ENCODE data around the gene JAM3. TPM values are rescaled to one million over a fixed set of nuclear protein-coding genes. Genes with fewer than 3 reads are reported as not detected.

The JAM3 gene
- polyA plus RNA-seq (ENCODE audit: insufficient read length in 4 of 4) = 10 to 100 TPM; 52.6 to 59.7 (median 57.0) TPM

GRCh38 chr11:134068829-134069425 lies at the start of gene JAM3:
JAM3 (plus strand) TSS chr11:134069072; CDS start chr11:134069084, 12 bp downstream.
- DNase-seq (ENCODE audit: low read depth in 4 of 4, low spot score in 3 of 4) = peak; percentile 79 to 89 (median 82)

DNA sequence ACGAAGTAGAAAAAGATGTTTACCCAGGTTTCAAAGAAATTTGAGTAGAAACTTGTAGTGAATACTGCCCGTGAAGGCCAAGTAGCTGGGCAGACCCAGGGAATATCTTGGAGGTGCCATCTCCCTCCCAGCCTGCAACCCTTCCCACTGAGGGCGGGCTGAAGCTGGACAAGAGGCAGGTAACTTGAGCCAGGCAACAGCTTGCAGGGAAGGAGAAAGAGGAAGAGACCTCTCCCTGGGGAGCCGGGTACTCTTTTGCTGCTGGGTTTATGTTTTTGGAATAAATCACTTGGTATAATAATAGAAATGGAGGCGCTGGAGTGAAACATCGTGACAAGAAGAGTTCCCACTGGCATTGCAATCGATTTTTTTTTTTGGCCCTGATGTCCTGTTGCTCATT lies 49.4 kb upstream of the JAM3 start:
- no peak for DNase-seq (ENCODE audit: low read depth in 4 of 4, low spot score in 3 of 4)

- no peak for DNase-seq (ENCODE audit: low read depth in 4 of 4, low spot score in 3 of 4)
These were observed 48.3 kb upstream of the JAM3 start for GRCh38 chr11:134020598-134020997.

DNA sequence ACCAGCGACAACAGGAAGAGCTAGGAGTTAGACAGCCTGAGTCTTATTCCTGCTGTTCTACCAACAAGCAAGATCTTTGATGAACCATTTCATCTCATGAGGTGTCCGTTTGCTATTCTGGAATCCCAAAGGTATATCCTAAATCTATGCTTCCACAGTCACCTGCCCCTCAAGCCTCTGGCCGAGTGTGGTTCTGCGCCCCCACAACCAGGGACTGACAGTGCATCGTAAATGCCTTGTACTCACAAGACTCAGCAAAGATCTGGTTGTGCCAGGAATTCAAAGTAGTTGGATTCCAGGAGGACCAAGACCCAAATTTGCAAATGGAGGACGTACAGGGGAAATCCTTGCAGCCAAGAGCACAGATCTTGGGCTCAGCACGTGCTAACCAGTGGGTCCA lies 47.5 kb upstream of the JAM3 start:
- DNase-seq (ENCODE audit: low read depth in 4 of 4, low spot score in 3 of 4) = no peak

- DNase-seq (ENCODE audit: low read depth in 4 of 4, low spot score in 3 of 4) = no peak
These were observed 46.1 kb upstream of the JAM3 start for GRCh38 chr11:134022748-134023147.

DNA sequence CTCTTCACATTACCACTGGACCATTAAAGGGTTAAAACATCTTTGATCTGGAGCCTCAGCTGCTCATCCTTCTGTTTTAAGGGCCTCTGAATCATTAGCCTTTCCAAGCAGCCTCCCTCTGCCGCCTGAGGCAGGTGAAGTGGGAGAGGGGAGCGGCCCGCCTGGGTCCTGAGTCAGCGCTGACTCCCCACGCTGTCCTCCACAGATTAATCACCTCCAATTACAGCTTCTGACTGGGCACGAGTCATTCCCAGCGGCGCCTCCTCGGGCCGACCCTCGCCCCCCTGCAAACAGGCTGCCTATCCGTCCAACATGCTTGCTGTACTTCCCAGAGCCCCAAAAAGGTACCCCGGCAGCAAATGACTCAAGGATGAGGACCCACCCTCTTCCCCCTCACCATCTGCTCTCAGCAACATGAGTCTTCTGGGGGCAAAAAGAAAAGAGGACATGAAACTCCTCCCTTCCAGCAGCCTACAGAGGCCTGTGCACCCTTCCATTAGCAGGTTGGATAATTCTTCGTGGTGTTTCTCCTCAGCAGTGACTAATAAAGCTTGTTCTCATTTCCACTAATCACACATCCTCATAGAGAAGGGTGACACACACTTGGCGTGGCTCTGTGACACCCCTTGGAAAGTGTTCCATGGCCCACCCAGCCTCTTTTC lies 44.3 kb upstream of the JAM3 start:
- no peak for DNase-seq (ENCODE audit: low read depth in 4 of 4, low spot score in 3 of 4)

DNA sequence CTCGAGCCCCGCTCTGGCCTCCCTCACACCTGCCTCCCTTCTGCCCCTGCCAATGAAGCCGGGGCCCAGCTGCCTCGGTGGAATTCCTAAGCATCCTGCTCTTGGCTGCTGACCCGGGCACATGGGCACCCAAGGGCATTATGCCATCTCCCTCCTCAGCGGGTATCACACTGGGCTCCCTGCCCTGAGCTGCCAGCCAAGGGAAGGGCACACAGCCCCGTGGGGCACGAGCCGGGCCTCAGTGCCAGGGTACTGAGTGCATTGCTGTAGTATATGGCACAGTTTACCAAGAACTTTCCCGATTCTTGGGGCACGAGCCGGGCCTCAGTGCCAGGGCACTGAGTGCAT lies 43.8 kb upstream of the JAM3 start:
- no peak for DNase-seq (ENCODE audit: low read depth in 4 of 4, low spot score in 3 of 4)

DNA sequence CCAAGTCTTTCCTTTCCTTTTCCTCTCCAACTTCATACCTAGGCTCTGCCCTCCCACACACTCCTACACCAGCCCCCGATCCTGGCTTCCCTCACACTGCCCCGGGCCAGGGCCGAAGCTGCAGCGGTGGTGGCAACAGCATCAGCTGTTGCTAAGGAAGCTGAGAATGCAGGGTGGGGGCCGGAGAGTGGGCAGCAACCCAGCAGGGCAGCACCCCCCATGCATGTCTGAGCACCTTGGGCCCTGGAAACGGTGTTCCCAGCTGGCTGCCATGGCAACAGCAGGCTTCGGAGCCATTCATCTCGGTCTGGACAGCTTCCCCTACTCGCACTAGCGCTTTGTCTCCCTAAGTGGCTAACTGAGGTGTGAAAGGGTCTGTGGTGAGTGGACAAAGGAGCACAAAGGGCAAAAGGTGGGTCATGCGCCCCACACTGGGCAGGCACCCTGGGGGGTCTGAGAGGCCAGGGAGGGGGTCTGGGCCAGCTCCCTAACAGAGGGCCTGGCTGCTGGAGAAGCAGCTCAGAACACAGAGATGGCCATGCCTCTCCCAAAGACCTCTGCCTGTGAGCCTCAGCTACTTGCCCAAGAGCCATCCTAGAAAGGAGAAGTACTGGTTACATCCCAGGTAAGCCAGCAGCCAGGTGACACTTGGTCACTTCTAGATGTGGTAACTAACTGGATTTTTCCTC lies 42.1 kb upstream of the JAM3 start:
- peak in 1 of 4 donors; percentile 52 for DNase-seq (ENCODE audit: low read depth in 4 of 4, low spot score in 3 of 4)

DNA sequence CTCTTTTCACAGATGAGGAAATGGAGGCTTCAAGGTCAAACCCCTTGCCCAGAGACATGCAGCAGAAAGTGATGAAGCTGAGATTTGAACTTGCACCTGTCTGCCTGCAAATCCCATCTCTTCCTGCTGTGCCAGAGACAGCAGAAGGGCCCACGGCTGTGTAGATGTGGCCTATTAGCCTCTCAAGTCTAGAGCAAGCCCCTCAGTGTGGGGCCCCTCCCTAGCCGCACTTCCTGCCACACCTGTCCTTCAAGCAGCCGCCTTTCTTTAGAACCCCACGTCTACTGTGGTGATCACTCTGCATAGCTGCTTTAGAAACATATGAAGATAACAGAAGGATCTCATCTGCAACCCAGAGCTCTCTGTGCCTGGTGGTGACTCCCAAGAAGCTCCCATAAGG lies 41.2 kb upstream of the JAM3 start:
- no peak for DNase-seq (ENCODE audit: low read depth in 4 of 4, low spot score in 3 of 4)

- DNase-seq (ENCODE audit: low read depth in 4 of 4, low spot score in 3 of 4) = no peak
These were observed 40.4 kb upstream of the JAM3 start for GRCh38 chr11:134028368-134028920.

DNA sequence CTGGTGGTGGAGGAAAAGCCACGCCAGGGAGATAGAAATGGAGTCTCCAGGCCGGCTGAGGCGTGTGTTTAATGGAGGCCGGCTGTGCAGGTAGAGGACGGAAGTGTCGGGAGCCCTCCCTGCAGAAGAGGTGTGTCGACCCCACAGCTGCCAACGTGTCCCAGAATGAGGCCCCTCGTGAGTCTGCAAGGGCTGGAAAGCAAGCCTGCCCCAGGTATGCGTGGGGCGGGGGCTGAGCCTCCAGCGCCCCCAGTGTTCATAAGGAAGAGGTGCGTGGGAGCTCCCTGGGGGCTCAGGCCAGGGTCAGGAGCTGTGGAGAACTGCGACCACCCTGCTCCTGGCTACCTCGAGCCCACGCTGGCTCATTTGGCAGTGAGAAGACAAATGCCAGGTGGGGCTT lies 38.0 kb upstream of the JAM3 start:
- DNase-seq (ENCODE audit: low read depth in 4 of 4, low spot score in 3 of 4) = no peak

GRCh38 chr11:134032043-134032442 lies 36.8 kb upstream of the JAM3 start:
- DNase-seq (ENCODE audit: low read depth in 4 of 4, low spot score in 3 of 4) = no peak

- no peak for DNase-seq (ENCODE audit: low read depth in 4 of 4, low spot score in 3 of 4)
These were observed 36.3 kb upstream of the JAM3 start for GRCh38 chr11:134032501-134033091.

- DNase-seq (ENCODE audit: low read depth in 4 of 4, low spot score in 3 of 4) = no peak
These were observed 35.6 kb upstream of the JAM3 start for GRCh38 chr11:134033276-134033675.

GRCh38 chr11:134033696-134034491 lies 35.0 kb upstream of the JAM3 start:
- DNase-seq (ENCODE audit: low read depth in 4 of 4, low spot score in 3 of 4) = peak in 2 of 4 donors; percentile 69 to 83

DNA sequence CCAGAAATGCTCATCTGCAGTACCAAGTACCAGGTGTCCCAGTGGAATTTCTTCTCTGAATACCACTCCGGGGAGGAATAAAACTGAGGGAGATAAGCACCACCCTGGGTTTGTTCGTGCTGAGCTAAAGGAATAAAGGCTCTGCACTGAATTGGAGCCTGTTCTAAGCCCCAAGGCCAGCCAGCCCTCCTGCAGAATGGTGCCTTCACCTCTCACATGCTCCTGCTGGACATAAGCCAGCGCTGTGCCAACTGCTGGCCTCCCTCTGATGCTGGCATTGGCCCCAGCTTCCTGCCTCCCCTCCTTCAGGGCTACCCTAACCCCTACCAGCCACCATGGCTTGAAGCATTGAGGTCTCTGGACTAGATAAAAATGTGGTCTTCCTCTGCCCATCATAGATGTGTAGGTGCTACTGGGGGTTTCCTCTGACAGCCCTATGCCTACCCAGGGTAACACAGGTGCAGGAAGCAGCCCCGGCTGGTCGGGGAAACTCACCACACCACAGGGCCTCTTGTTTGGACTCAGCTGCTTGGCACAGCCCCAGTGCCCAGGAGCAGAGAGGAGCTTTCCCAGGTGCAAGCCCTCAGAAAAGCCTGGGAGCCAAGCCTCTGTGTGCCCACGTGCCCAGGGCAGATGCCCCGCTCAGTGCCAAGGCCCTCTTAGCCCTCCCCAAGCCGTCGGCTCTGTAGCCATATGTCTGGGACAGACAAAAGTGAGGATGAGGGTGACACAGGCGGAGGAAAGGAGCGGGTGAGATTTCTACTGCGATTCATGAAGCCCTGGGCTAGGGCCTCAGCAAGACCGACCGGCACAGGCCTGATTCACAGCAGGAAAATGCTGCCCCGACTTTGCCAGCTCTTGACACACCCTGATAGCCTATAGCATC lies 34.1 kb upstream of the JAM3 start:
- DNase-seq (ENCODE audit: low read depth in 4 of 4, low spot score in 3 of 4) = no peak

DNA sequence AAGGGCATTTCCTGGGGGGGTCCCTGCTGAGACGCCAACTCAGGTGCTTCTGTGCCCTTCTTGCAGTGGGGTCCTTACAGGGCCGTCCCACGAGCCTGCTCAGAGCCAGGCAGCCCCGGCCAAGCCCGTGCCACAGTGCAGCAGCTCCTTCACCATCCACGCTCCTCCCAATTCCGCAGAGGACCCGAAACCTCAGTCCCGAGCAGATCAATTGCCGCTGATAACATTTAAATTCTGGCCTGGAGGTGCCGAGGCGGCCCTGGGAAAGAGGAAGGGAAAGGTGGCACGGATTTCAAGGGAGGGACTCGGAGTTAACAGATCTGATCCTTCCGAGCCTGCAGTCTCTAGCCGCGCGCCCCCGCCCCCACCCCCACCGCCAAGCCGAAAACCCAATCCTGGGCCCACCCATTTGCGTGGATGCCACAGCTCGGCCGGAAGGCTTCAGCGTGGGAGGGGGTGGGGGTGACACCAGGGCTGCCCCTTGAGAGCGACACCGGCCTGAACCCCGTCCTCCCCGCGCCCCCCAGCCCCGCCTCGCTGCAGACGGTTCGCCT lies 32.3 kb upstream of the JAM3 start:
- DNase-seq (ENCODE audit: low read depth in 4 of 4, low spot score in 3 of 4) = no peak

- DNase-seq (ENCODE audit: low read depth in 4 of 4, low spot score in 3 of 4) = peak in 1 of 4 donors; percentile 50
These were observed 31.6 kb upstream of the JAM3 start for GRCh38 chr11:134037046-134037908.
